Measurements from ENCODE around the gene DOLPP1.

Gene DOLPP1

DNA sequence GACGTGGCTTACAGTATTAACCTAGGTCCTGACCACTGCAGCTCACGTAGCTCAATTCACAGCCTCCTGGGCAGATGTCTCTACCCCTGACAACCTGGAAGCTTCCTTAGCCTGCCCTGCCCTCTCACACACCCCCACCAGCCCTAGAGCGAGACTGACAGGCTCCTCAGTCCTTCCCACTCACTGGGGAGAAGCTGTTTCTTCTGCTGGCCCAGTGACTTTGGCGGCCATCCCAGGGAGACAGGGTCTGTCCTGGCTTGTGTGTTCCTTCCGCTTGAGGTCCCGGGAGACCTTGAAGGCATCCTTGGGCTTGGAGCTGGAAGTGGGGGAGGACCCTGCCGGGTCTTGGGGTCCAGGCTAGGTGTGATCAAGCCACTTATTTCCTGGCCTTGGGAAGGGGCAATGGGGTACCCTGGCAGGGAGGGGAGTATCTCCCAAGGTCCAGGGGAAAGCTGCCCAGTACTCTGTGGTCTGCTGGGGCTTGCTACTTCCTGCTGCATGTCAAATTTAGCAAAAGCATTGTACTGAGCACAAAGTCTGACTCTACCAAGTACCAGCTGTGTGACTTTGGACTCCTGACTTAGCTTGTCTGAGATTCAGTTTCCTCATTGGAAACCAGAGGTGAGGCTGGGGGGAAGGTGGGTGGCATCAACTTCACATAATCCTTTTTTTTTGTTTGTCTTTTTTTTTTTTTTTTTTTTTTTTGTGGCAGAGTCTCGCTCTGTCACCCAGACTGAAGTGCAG, 42.6 kb upstream of the DOLPP1 start:
- no peaks in the 10 kb centered on the region for H3K9me2 ChIP-seq (replicated peaks; ENCODE audit: insufficient read depth, low read length)
- no peak overlapping the region for H3K4me3 ChIP-seq (ENCODE audit: insufficient read depth, low read length, poor library complexity, severe bottlenecking)
- no peaks in the 10 kb centered on the region for H3K9me3 ChIP-seq (ENCODE audit: insufficient read depth, low read length)
- H3K9ac ChIP-seq (ENCODE audit: low read length) = no peak overlapping the region
- no peaks in the 10 kb centered on the region for H4K20me1 ChIP-seq (ENCODE audit: low read depth, low read length)
- no peaks in the 10 kb centered on the region for H3F3A ChIP-seq (ENCODE audit: insufficient read depth)
- H3K27me3 ChIP-seq (ENCODE audit: low read length) = no peaks in the 10 kb centered on the region
- no peak for TF ChIP-seq EZH2phosphoT487 (conservative IDR thresholded peaks at IDR 0.05; ENCODE audit: low read length)
- no peak for TF ChIP-seq CTCF (IDR thresholded peaks at IDR 0.05; ENCODE audit: insufficient read depth, low read length, poor library complexity, severe bottlenecking)
- no peaks in the 10 kb centered on the region for H3K36me3 ChIP-seq (ENCODE audit: low read length)
- H2AFZ ChIP-seq (ENCODE audit: low read depth, low read length, severe bottlenecking) = no peak overlapping the region
- H3K4me2 ChIP-seq (ENCODE audit: low read depth, low read length, poor library complexity, severe bottlenecking) = peak overlapping the region; percentile 71
- H3K79me2 ChIP-seq (ENCODE audit: insufficient read depth, low read length) = peaks cover 4% of the 10 kb centered on the region
- no peak overlapping the region for H3K27ac ChIP-seq (ENCODE audit: low read depth, low read length)

- Histone ChIP-seq H4K20me1 (ENCODE audit: low read depth, low read length) (no peaks in the 10 kb centered on the region), H3K4me2 (ENCODE audit: low read depth, low read length, poor library complexity, severe bottlenecking) (no peak overlapping the region), H3K9me2 (replicated peaks; ENCODE audit: insufficient read depth, low read length) (no peaks in the 10 kb centered on the region), H3K79me2 (ENCODE audit: insufficient read depth, low read length) (peaks cover 4% of the 10 kb centered on the region), H3K4me3 (ENCODE audit: insufficient read depth, low read length, poor library complexity, severe bottlenecking) (no peak overlapping the region), H3F3A (ENCODE audit: insufficient read depth) (no peaks in the 10 kb centered on the region), H3K36me3 (ENCODE audit: low read length) (no peaks in the 10 kb centered on the region), H3K27me3 (ENCODE audit: low read length) (no peaks in the 10 kb centered on the region), H3K9ac (ENCODE audit: low read length) (no peak overlapping the region), H2AFZ (ENCODE audit: low read depth, low read length, severe bottlenecking) (no peak overlapping the region), H3K9me3 (ENCODE audit: insufficient read depth, low read length) (no peaks in the 10 kb centered on the region), H3K27ac (ENCODE audit: low read depth, low read length) (no peak overlapping the region)
- TF ChIP-seq CTCF (IDR thresholded peaks at IDR 0.05; ENCODE audit: insufficient read depth, low read length, poor library complexity, severe bottlenecking) (no peak), EZH2phosphoT487 (conservative IDR thresholded peaks at IDR 0.05; ENCODE audit: low read length) (no peak)
These were observed 40.7 kb upstream of the DOLPP1 start for GRCh38 chr9:129040113-129040643.

DNA sequence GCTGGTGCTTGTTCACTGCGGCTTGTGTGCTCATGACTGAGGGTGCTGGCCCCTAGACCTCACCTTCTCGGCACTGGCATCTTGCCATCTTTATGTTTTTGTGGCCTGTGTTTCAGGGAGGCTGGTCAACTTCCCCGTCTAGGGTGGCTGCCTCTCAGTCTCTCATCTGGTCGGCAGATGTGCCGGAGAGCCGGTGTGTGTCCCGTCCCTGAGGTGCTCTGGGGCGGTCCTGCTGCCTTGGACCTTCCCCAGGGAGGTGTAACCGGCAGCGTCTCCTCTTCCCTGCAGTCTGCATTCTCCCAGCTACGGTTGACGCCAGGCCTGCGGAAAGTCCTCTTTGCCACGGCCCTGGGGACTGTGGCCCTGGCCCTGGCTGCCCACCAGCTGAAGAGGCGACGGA, 38.9 kb upstream of the DOLPP1 start:
- Histone ChIP-seq H3K36me3 (ENCODE audit: low read length) (no peaks in the 10 kb centered on the region), H3K9ac (ENCODE audit: low read length) (no peak overlapping the region), H3K79me2 (ENCODE audit: insufficient read depth, low read length) (peaks cover 4% of the 10 kb centered on the region), H2AFZ (ENCODE audit: low read depth, low read length, severe bottlenecking) (no peak overlapping the region), H3K9me3 (ENCODE audit: insufficient read depth, low read length) (no peaks in the 10 kb centered on the region), H3K27ac (ENCODE audit: low read depth, low read length) (no peak overlapping the region), H3K4me3 (ENCODE audit: insufficient read depth, low read length, poor library complexity, severe bottlenecking) (no peak overlapping the region), H4K20me1 (ENCODE audit: low read depth, low read length) (no peaks in the 10 kb centered on the region), H3F3A (ENCODE audit: insufficient read depth) (no peaks in the 10 kb centered on the region), H3K27me3 (ENCODE audit: low read length) (no peaks in the 10 kb centered on the region), H3K4me2 (ENCODE audit: low read depth, low read length, poor library complexity, severe bottlenecking) (no peak overlapping the region), H3K9me2 (replicated peaks; ENCODE audit: insufficient read depth, low read length) (no peaks in the 10 kb centered on the region)
- TF ChIP-seq EZH2phosphoT487 (conservative IDR thresholded peaks at IDR 0.05; ENCODE audit: low read length) = no peak
- TF ChIP-seq CTCF (IDR thresholded peaks at IDR 0.05; ENCODE audit: insufficient read depth, low read length, poor library complexity, severe bottlenecking) = no peak

All from SU-DHL-6 (cell line).